Measurements from ENCODE around the gene CHRM5. TPM values are rescaled to one million over a fixed set of nuclear protein-coding genes. Genes with fewer than 3 reads are reported as not detected.

The CHRM5 gene
- total RNA-seq, 1 donor: under 0.01 TPM

DNA sequence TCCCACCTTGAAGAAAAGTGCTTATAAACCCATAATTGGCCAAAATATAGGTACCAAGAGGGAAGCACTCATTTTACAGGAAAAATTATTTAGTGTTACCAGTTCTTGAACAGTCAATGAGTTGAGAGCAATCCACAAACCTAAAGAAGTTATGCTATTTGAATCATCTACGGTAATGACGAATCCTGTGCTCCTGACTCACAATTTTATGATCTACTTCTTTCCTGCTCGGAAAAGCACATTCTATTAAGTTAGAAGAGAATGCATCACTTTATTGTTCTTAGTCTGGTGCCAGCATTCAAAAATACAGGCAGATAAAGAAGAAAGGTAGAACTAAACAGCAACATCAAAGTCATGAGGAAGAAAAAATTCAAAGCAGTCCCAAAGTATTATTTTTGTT lies 33.2 kb downstream of the CHRM5 start:
- H3K4me3 ChIP-seq (ENCODE audit: low read depth, low read length): no peak overlapping the region
- TF ChIP-seq, protein P1, sequence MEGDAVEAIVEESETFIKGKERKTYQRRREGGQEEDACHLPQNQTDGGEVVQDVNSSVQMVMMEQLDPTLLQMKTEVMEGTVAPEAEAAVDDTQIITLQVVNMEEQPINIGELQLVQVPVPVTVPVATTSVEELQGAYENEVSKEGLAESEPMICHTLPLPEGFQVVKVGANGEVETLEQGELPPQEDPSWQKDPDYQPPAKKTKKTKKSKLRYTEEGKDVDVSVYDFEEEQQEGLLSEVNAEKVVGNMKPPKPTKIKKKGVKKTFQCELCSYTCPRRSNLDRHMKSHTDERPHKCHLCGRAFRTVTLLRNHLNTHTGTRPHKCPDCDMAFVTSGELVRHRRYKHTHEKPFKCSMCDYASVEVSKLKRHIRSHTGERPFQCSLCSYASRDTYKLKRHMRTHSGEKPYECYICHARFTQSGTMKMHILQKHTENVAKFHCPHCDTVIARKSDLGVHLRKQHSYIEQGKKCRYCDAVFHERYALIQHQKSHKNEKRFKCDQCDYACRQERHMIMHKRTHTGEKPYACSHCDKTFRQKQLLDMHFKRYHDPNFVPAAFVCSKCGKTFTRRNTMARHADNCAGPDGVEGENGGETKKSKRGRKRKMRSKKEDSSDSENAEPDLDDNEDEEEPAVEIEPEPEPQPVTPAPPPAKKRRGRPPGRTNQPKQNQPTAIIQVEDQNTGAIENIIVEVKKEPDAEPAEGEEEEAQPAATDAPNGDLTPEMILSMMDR (IDR thresholded peaks at IDR 0.05; ENCODE audit: insufficient read depth, low read depth, low read length): no peak
- no peak for DNase-seq (ENCODE audit: low read depth)

DNA sequence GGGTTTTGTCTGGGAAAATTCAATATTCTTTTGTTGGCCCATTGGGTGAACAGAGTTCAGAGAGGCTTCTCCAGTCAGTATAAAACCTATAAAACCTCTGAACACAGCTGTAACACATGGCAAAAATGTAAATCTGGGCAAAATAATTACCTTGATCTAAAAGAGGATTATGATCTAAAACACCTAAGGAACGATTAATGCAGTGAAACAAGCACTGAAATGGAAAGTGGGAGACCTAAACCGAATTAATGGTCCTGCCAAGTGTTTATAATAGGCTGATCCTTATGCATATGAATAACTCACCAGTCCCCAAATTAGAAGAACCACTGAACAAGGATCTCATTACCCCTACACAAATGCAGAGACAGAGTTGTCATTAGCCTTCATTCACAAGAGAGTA lies 38.1 kb downstream of the CHRM5 start:
- DNase-seq (ENCODE audit: low read depth): no peak
- TF ChIP-seq, protein P1 (IDR thresholded peaks at IDR 0.05; ENCODE audit: insufficient read depth, low read depth, low read length): no peak
- H3K4me3 ChIP-seq (ENCODE audit: low read depth, low read length): no peak overlapping the region

DNA sequence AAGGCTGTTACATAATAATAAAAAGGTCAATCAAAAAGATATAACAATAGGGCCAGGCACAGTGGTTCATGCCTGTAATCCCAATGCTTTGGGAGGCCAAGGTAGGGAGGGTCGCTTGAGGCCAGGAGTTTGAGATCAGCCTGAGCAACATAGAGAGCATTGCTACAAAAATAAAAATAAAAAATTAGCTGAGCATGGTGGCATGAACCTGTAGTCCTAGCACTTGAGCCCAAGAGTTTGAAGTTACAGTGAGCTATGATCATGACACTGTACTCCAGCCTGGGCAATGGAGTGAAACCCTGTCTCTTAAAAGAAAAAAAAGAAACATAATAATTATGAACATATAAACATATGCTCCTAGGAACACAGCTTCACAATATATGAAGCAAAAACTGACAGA lies 41.4 kb downstream of the CHRM5 start:
- H3K4me3 ChIP-seq (ENCODE audit: low read depth, low read length): no peak overlapping the region
- no peak for DNase-seq (ENCODE audit: low read depth)
- TF ChIP-seq, protein P1 (IDR thresholded peaks at IDR 0.05; ENCODE audit: insufficient read depth, low read depth, low read length): no peak

DNA sequence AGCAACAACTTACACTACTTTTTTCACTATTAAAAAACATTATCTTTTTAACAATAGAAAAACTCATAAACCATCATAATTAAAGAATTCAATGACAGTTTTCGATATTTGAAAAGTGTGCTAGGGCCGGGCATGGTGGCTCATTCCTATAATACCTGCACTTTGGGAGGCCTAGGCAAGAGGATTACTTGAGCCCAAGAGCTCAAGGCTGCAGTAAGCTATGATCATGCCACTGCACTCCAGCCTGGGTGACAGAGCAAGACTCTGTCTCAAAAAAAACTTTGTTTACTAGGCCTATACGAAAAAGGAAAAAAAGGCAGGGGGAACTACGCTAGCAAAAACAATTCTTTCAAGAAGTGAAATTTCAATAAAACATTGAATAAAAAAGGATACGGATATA lies 42.6 kb downstream of the CHRM5 start:
- DNase-seq (ENCODE audit: low read depth): no peak
- H3K4me3 ChIP-seq (ENCODE audit: low read depth, low read length): no peak overlapping the region
- TF ChIP-seq, protein P1 (IDR thresholded peaks at IDR 0.05; ENCODE audit: insufficient read depth, low read depth, low read length): no peak

DNA sequence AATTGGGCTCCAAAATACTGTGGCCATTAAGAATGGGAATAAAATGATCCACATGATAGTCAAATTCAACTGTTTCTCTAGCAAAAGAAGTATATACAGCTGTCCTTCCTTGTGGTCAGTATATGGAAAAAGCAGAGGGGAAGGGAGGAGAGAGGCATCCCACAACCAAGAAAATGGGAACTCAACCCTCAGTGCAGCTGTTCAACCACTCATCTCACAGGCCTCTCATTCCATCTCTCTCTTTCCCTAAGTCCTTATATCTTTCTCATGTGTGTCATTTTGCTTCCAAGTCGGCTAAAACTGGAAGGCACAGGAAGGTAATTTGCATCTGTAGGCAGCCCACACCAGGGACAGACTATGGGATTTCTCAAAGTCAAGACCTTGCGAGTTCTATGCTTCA lies 43.2 kb downstream of the CHRM5 start:
- DNase-seq (ENCODE audit: low read depth): no peak
- H3K4me3 ChIP-seq (ENCODE audit: low read depth, low read length): no peak overlapping the region
- TF ChIP-seq, protein P1 (IDR thresholded peaks at IDR 0.05; ENCODE audit: insufficient read depth, low read depth, low read length): no peak

DNA sequence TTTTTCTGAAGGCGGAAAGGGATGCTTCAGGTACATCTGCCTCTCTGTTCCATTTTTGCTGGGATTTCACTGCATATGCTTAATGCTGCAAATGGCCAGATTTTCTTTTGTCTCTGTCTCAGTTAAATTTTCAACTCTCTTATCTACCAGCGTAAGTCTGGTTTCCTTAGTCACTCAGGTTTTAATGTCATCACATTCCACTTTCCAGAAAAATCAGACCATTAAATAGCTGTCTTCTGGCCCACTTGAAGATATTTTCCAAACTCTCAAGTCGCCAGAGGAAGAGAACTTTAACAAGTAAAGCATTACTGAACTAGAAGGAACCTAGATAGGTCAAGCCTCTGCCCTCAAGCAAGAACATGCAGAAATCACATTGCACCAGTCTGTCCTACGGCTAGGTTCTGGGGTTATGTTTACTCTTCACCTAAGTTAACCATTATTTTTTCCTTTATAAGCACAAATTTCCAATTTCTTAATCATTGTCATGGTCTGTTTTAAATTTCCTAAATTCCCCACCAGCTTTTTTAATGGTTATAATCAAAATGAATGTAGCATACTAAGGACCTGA lies 44.2 kb downstream of the CHRM5 start:
- DNase-seq (ENCODE audit: low read depth): no peak
- TF ChIP-seq, protein P1 (IDR thresholded peaks at IDR 0.05; ENCODE audit: insufficient read depth, low read depth, low read length): no peak
- no peak overlapping the region for H3K4me3 ChIP-seq (ENCODE audit: low read depth, low read length)

DNA sequence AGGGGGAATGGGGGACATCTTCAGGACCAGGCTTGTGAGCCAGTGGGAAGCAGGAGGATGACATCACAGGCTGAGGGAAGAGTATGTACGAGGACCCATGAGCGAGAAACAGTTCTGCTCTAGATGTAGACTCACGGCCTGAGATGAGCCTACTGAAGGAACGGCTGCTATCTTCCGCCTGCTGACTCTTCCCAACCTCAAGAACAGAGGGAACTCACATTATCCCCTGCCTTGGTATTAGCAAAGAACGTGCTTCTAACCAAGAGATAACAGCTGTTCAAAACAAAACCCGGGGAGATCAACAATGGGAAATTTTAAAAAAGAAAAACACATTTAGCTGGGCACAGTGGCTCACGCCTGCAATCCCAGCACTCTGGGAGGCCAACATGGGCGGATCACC lies 45.4 kb downstream of the CHRM5 start:
- TF ChIP-seq, protein P1 (IDR thresholded peaks at IDR 0.05; ENCODE audit: insufficient read depth, low read depth, low read length): no peak
- no peak overlapping the region for H3K4me3 ChIP-seq (ENCODE audit: low read depth, low read length)
- no peak for DNase-seq (ENCODE audit: low read depth)
